A549 (cell line): Measurements from ENCODE around the gene IGFBP2. TPM values are rescaled to one million over a fixed set of nuclear protein-coding genes. Genes with fewer than 3 reads are reported as not detected.

Experiments
- ATAC-seq, 2 experiments: fragments of 200-7000 bp in 1 of 2; fragments of >200 bp in 1 of 2; cut with Nextera tagmentation in 1 of 2; cut with Tn5 transposase in 1 of 2; 3 replicates each; pipeline versions ENCODE4 v1.8.0 to v1.9.1; 2018 to 2020; ENCODE audit warnings: mild to moderate bottlenecking in 1 of 2, moderate library complexity in 1 of 2
- CTCF ChIA-PET: fragments of 300-600 bp; sonication (Branson Sonifier 250); formaldehyde crosslinking; extraction: SDS; loops from one replicate; lab custom pipeline; 2021; ENCODE audit warnings: antibody characterized with exemption, inconsistent platforms; lab: Yijun Ruan, JAX
- POLR2A ChIA-PET: fragments of 350-600 bp; formaldehyde crosslinking; extraction: SDS; loops from one replicate; lab custom pipeline; 2021; ENCODE audit warnings: antibody characterized with exemption, inconsistent platforms; lab: Yijun Ruan, JAX
- DNase-seq, 2 experiments: peaks; one replicate each; pipeline versions ENCODE4 v3.0.0 to v3.0.0-alpha.2; 2011 to 2016; ENCODE audit warnings: low read depth in 1 of 2, low spot score in 1 of 2
- FAIRE-seq: peaks from 2 replicates; lab custom pipeline; 2011; peaks lifted over from hg19 to GRCh38; lab: Jason Lieb, UNC
- H3K27ac ChIP-seq, 2 experiments: fragments of >200 bp; sonication (Bioruptor Twin); formaldehyde crosslinking; 3 replicates each; pipeline ENCODE4 v1.5.1; 2016 to 2017
- H3K4me1 ChIP-seq: fragments of >200 bp; sonication (Bioruptor Twin); formaldehyde crosslinking; 3 replicates; pipeline ENCODE4 v1.6.1; 2016
- H3K4me2 ChIP-seq: fragments of >200 bp; sonication (Bioruptor Twin); formaldehyde crosslinking; 3 replicates; pipeline ENCODE4 v1.6.1; 2016
- H3K4me3 ChIP-seq: fragments of >200 bp; sonication (Bioruptor Twin); formaldehyde crosslinking; 3 replicates; pipeline ENCODE4 v1.5.1; 2016
- H3K9me3 ChIP-seq: fragments of >200 bp; sonication (Bioruptor Twin); formaldehyde crosslinking; 3 replicates; pipeline ENCODE4 v1.6.1; 2016
- ATOH8 ChIP-seq: fragments of 250-450 bp; sonication (Bioruptor Pico); IDR thresholded peaks from 2 replicates; pipeline ENCODE4 v1.5.0; 2020; ENCODE audit warnings: low read depth, mild to moderate bottlenecking, moderate library complexity
- BCL3 ChIP-seq: fragments of >200 bp; sonication (Bioruptor Twin); formaldehyde crosslinking; IDR thresholded peaks from 3 replicates; pipeline ENCODE4 v1.6.1; 2016
- CBX8 ChIP-seq: fragments of 200-600 bp; sonication (generic); IDR thresholded peaks from 2 replicates; pipeline ENCODE4 v1.6.1; 2016
- CEBPB ChIP-seq, 2 experiments: fragments of >200 bp in 1 of 2; sonication (Bioruptor Twin) in 1 of 2; formaldehyde crosslinking in 1 of 2; IDR thresholded peaks; 2 replicates each; pipeline ENCODE4 v1.6.1; 2012 to 2016
- CHD4 ChIP-seq: fragments of 200-600 bp; sonication (generic); IDR thresholded peaks from 2 replicates; pipeline ENCODE4 v1.6.1; 2016; ENCODE audit warnings: antibody characterized with exemption, mild to moderate bottlenecking, borderline replicate concordance
- EP300 ChIP-seq, 2 experiments: fragments of >200 bp; sonication (Bioruptor Twin); formaldehyde crosslinking; IDR thresholded peaks; 2 replicates in 1 of 2; 3 replicates in 1 of 2; pipeline ENCODE4 v1.6.1; 2016 to 2017
- HDAC2 ChIP-seq: fragments of 200-600 bp; sonication (generic); IDR thresholded peaks from 2 replicates; pipeline ENCODE4 v1.6.1; 2016
- HOXB5 ChIP-seq: fragments of 250-450 bp; sonication (Bioruptor Pico); IDR thresholded peaks from 2 replicates; pipeline ENCODE4 v1.5.0; 2020; ENCODE audit warnings: mild to moderate bottlenecking, moderate library complexity
- MYC ChIP-seq: IDR thresholded peaks from 2 replicates; pipeline ENCODE4 v1.6.1; 2012; ENCODE audit warnings: mild to moderate bottlenecking, inconsistent platforms, low read length, improper control_type of control experiment, borderline replicate concordance
- NPAS2 ChIP-seq: fragments of 250-450 bp; sonication (Bioruptor Pico); IDR thresholded peaks from 2 replicates; pipeline ENCODE4 v1.8.0; 2022; ENCODE audit warnings: mild to moderate bottlenecking, moderate library complexity, borderline replicate concordance
- POLR2A ChIP-seq: IDR thresholded peaks from 2 replicates; pipeline ENCODE4 v1.6.1; 2012; ENCODE audit warnings: mild to moderate bottlenecking, low read length
- POLR2AphosphoS2 ChIP-seq: conservative IDR thresholded peaks from 2 replicates; pipeline ENCODE4 v1.6.1; 2012; ENCODE audit warnings: low read length, improper control_type of control experiment, inconsistent platforms
- RARB ChIP-seq: fragments of 250-450 bp; sonication (Bioruptor Pico); IDR thresholded peaks from 2 replicates; pipeline ENCODE4 v1.8.0; 2021; ENCODE audit warnings: mild to moderate bottlenecking, moderate library complexity
- RCOR1 ChIP-seq: fragments of 150-350 bp; IDR thresholded peaks from 2 replicates; pipeline ENCODE4 v1.6.1; 2014; ENCODE audit warnings: antibody characterized with exemption, low read length, low read depth
- REST ChIP-seq: fragments of 200-600 bp; sonication (generic); IDR thresholded peaks from 2 replicates; pipeline ENCODE4 v1.6.1; 2016; ENCODE audit warnings: antibody characterized with exemption, mild to moderate bottlenecking, moderate library complexity
- SMC3 ChIP-seq: fragments of >200 bp; sonication (Bioruptor Twin); formaldehyde crosslinking; IDR thresholded peaks from 3 replicates; pipeline ENCODE4 v1.6.1; 2018; ENCODE audit warnings: inconsistent platforms
- TP53 ChIP-seq: fragments of 250-450 bp; sonication (Bioruptor Pico); IDR thresholded peaks from 2 replicates; pipeline ENCODE4 v1.5.0; 2021; ENCODE audit warnings: mild to moderate bottlenecking, moderate library complexity
- ZFP36 ChIP-seq: fragments of 450-650 bp; IDR thresholded peaks from 2 replicates; pipeline ENCODE4 v1.6.1; 2014; ENCODE audit warnings: borderline replicate concordance; ENCODE audit not compliant: partially characterized antibody
- ZSCAN20 ChIP-seq: fragments of 250-450 bp; sonication (Bioruptor Pico); IDR thresholded peaks from 2 replicates; pipeline ENCODE4 v1.8.0; 2022; ENCODE audit warnings: mild to moderate bottlenecking, moderate library complexity
- WGBS: methylation state at CpG from one replicate; pipeline ENCODE4 v1.1.6; 2017; ENCODE audit errors: missing lambda C conversion rate; 5-methylcytosine and 5-hydroxymethylcytosine counted together
- polyA plus RNA-seq, 4 experiments: library from polyadenylated mRNA; depleted of rRNA in 3 of 4; stranded (reverse); fragments of >200 nt; fragmentation: RNase III in 1 of 4; extraction: RNeasy Plus Mini Kit Qiagen cat#74134 plus additional on column Dnase treatment in 1 of 4; gene quantifications; 2 replicates in 3 of 4; 3 replicates in 1 of 4; pipeline ENCODE4 v1.2.3, GENCODE V29; 2011 to 2017

IGFBP2 gene
- polyA plus RNA-seq, 2 of the 4 experiments (the other 2 are of a cell fraction) = 26.1 to 34.9 TPM

GRCh38 chr2:216670266-216671080 lies 37.3 kb downstream of the IGFBP2 start:
- Histone ChIP-seq H3K4me1 (no peaks in the 10 kb centered on the region), H3K27ac (no peak overlapping the region), H3K9me3 (no peaks in the 10 kb centered on the region), H3K4me3 (no peak overlapping the region), H3K4me2 (no peak overlapping the region)
- DNase-seq (no peak), FAIRE-seq (no peak), ATAC-seq (no peak)
- 60% methylated on average over 13 of the region's 17 CpGs for WGBS
- CTCF ChIA-PET = interaction anchor here (0.8 to 16.9 kb wide), 5 partner anchors 12 to 1043 kb away, joined by 3 to 402 read pairs (median 9); no protein-coding TSS in a partner anchor
- no peak for TF ChIP-seq BCL3
- TF ChIP-seq HOXB5 (CRISPR knock-in tag) = no peak
- no peak for TF ChIP-seq ZFP36
- TF ChIP-seq TP53 (CRISPR knock-in tag) = no peak
- no peak for TF ChIP-seq NPAS2 (CRISPR knock-in tag)
- TF ChIP-seq CBX8 = no peak
- TF ChIP-seq RARB = no peak
- no peak for TF ChIP-seq ZSCAN20 (CRISPR knock-in tag)
- no peak for TF ChIP-seq ATOH8 (CRISPR knock-in tag)
- no peak for TF ChIP-seq MYC
- no peak for TF ChIP-seq CHD4
- no peak for TF ChIP-seq HDAC2
- POLR2A ChIA-PET = no interaction called here

- CTCF ChIA-PET = interaction anchor here (0.8 to 16.9 kb wide), 6 partner anchors 8 to 1042 kb away, joined by 3 to 402 read pairs (median 3); no protein-coding TSS in a partner anchor
- DNase-seq = no peak
These were observed 37.8 kb downstream of the IGFBP2 start for GRCh38 chr2:216671081-216671411.

More at GRCh38 chr2:216671081-216671411, 37.8 kb downstream of the IGFBP2 start:
- POLR2A ChIA-PET = no interaction called here
- H3K4me1 ChIP-seq = no peaks in the 10 kb centered on the region
- no peaks in the 10 kb centered on the region for H3K9me3 ChIP-seq
- no peak for ATAC-seq
- no peak overlapping the region for H3K27ac ChIP-seq
- no peak overlapping the region for H3K4me2 ChIP-seq
- FAIRE-seq = no peak
- H3K4me3 ChIP-seq = no peak overlapping the region
- no peak for TF ChIP-seq REST
- TF ChIP-seq POLR2A = no peak
- TF ChIP-seq POLR2AphosphoS2 = no peak
- no peak for TF ChIP-seq HOXB5 (CRISPR knock-in tag)
- no peak for TF ChIP-seq CEBPB (IDR thresholded peaks at IDR 0.05)
- no peak for TF ChIP-seq SMC3
- no peak for TF ChIP-seq NPAS2 (CRISPR knock-in tag)
- TF ChIP-seq RCOR1 = no peak
- TF ChIP-seq EP300 (IDR thresholded peaks at IDR 0.05) = no peak
- WGBS = 76% methylated on average over 8 of the region's 11 CpGs
